NCI-H524 (cell line): ENCODE measurements around the gene CAPN15.

Experiments
- DNase-seq, 2 experiments: peaks; one replicate each; lab custom pipeline; 2025; lab: John Stamatoyannopoulos, UW

CAPN15 gene

DNA sequence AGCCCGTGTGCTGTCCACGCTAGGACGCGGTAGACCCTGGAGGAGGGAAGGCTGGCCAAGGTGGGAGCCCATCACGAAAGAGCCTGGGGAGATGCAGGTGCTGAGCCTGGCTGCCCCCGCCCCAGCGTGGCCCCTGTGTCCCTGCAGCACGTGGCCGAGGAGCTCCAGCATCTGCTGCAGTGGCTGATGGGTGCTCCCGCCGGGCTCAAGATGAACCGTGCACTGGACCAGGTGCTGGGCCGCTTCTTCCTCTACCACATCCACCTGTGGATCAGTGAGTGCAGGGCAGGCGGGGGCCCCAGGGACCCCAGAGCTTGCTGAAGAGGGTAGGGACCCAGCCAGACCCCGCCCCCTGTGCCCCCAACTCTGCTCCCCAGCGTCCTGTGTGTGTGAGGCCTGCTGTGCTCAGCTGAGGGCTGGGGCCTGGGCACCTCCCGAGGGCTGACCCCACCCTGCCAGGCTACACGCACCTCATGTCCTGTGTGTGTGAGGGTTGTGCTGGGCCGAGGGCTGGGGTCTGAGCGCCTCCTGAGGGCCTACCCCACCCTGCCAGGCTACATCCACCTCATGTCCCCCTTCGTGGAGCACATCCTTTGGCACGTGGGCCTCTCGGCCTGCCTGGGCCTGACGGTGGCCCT lies 50.8 kb downstream of the CAPN15 start:
- DNase-seq: no peak

DNA sequence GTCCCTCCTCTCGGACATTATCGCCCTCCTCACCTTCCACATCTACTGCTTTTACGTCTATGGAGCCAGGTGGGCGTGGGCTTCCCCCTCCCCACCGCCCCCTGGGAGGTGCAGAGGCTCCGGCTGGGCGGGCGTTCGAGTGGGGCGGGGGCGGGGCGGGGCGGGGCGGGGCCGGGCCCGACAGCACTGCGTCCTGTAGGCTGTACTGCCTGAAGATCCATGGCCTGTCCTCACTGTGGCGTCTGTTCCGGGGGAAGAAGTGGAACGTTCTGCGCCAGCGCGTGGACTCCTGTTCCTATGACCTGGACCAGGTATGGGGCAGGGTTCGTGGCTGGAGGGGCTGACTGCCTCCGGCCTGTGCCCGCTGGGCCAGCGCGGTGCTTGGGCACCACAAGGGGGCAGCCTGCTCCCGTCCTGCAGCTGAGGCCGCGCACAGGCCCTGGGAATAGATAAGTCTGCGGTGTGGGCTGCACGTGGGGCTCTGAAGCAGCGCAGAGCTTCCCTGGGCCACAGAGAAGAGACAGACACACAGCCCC lies 51.4 kb downstream of the CAPN15 start:
- peak; percentile 32 to 75 for DNase-seq

DNA sequence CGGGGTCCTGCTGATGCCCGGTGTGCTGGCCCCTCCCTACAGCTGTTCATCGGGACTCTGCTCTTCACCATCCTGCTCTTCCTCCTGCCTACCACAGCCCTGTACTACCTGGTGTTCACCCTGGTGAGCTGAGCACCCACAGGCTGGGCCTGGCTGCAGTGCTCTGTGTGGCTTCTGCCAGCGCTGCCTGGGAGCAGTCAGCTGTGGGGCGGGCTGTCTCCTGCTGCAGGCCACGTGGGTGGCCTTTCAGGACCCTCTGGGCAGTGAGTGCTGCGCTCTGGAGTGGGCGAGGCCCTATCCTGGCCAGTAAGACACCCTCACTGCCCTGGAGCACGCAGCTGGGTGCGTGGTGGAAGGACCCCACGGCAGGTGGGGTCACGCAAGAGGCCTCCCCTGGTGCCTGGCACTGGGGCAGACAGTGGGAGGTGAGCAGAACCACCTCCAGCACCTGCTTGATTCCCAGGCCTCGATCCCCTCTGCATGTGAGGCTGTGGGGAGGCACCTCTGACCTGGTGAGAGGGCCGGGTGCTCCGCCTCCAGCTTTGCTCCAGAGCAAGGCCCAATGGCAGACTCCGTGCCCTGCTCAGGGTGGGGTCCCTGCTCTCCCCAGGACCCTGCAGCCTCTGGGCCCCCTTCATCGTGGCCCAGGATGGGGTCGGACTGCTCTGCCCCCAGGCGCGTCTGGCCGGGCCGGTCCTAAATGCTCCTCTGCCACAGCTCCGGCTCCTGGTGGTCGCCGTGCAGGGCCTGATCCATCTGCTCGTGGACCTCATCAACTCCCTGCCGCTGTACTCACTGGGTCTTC lies 52.8 kb downstream of the CAPN15 start:
- no peak for DNase-seq

DNA sequence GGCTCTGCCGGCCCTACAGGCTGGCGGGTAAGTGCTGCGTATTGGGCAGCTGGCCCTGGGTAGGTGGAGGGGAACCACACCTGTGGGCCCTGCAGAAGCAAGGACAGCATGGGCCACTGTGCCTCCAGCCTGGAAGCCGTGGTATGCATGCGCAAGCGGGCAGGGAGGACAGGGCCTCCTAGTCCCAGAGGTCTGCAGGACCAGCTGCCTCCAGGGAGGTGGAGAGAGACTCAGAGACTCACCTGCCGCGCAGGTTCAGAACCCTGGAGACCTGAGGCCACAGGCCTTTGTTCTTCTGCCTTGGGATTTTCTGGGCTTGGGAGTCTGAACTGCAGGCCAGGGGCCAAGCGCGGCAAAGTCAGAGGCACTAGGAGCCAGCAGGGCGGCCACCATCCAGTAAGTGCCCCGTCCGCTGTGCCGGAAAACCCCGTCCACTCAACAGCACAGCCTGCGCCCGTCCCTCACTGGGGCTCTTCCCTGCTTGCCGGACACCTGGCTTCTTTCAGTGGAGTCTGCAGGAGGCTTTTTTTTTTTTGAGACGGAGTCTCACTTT lies 53.5 kb downstream of the CAPN15 start:
- DNase-seq: no peak

GRCh38 chr16:582218-582613 lies 54.7 kb downstream of the CAPN15 start:
- no peak for DNase-seq

DNA sequence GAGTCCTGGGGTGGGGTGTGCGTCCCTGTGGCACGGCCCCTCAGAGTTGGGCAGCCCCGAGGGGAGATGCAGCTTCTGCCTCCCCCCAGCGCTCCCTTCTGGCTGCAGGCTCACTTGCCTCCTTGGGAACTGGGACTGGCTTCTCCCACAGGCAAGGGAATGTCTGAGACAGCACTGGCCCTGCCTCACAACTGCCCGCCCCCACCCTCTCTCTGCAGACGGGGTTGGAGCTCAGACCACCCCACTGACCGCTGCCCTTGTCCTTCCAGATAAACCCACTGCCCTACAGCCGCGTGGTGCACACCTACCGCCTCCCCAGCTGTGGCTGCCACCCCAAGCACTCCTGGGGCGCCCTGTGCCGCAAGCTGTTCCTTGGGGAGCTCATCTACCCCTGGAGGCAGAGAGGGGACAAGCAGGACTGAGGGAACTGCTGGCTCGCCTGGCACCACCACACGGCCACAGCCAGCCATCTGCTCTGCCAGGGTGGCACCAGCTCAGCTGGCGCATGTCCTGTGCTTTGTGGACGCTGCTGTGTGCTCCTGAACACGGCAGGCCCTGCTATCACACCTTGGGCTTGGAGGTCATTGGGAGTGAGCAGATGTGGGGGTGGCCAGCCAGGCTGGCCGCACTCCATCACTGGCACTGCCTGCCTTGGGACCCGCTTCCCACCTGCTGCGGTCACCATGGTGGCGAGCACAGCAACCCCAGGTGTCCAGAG lies 55.3 kb downstream of the CAPN15 start:
- DNase-seq: no peak

- no peak for DNase-seq
Measured at GRCh38 chr16:583470-583814, 55.9 kb downstream of the CAPN15 start.

- no peak for DNase-seq
Measured at GRCh38 chr16:583815-584591, 56.5 kb downstream of the CAPN15 start.

GRCh38 chr16:585351-585750 lies 57.8 kb downstream of the CAPN15 start:
- no peak for DNase-seq

GRCh38 chr16:586047-586644 lies 58.6 kb downstream of the CAPN15 start:
- no peak for DNase-seq

DNA sequence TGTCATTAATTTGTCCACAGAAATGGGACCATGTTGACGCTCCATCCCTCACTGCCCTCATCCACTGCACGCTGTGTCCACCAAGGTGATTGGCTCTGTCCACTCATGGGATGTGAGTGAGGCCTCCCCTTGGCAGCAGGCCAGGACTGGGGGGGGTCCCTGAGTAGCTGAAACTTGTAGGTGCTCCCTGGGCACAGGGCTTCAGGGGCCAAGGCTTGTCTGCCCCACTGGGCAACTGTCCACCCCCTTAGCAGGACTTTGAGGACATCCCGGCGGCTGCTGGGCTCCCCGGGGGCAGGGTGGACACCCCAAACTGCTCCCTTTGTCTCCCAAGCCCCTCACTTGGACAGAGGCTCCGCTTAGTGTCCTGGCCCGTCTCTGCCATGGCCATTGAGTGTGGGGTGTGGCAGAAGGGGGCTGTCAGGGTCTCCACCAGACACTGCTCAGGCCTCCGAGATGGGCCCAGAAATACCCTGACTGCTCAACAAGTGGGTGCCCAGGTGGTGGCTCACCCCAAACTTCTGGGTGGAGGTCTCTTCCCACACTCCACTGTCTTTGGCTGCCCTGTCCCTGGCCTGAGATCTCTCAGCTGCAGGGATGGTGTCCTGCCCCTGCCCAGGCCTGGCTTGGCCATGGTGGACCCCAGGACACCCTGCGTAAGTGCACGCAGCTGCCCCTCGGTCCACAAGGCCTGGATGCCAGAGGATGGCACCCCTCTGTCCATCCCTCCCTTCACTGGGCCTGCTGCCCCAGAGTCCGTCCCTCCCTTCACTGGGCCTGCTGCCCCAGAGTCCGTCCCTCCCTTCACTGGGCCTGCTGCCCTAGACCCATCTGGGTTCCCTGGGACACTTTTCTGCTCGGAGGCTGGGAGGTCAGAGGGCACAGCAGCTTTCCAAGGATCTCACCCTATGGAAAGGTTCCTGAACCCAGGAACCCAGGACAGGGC lies 59.4 kb downstream of the CAPN15 start:
- no peak for DNase-seq

DNA sequence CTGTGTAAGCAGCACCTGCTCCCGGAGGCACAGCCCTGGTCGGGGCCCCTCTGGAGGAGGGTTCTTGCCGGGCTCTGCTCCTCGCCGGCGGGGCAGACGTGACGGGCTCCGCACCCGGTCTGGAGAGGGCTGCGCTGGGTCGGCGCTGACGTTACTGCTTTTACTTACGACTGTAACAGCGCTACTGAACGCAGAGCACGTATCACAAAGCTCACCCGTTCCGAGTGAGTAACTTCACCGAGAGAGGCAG lies 61.1 kb downstream of the CAPN15 start:
- DNase-seq: peak in 1 of 2 experiments; percentile 45

GRCh38 chr16:588889-589657 lies 61.6 kb downstream of the CAPN15 start:
- DNase-seq: peak; percentile 94 to 96

GRCh38 chr16:589658-590187 lies 62.2 kb downstream of the CAPN15 start, which contains the start of gene RAB40C:
Gene RAB40C, plus strand, starts transcription at chr16:590066. Its CDS starts 226 bp downstream, at chr16:590292.
- DNase-seq: peak; percentile 97

- no peak for DNase-seq
Measured at GRCh38 chr16:590188-590814, 62.8 kb downstream of the CAPN15 start.

DNA sequence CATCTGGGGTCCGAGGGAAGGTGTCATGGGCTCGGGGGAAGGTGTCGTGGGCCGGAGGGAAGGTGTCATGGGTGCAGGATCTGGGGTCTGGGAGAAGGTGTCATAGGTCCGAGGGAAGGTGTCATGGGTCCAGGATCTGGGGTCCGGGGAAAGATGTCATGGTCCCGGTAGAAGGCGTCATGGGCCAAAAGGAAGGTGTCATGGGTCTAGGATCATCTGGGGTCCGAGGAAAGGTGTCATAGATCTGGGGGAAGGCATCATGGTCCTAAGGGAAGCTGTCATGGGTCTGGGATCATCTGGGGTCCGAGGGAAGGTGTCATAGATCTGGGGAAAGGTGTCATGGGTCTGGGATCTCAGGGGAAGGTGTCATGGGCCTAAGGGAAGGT lies 63.3 kb downstream of the CAPN15 start:
- DNase-seq: no peak

DNA sequence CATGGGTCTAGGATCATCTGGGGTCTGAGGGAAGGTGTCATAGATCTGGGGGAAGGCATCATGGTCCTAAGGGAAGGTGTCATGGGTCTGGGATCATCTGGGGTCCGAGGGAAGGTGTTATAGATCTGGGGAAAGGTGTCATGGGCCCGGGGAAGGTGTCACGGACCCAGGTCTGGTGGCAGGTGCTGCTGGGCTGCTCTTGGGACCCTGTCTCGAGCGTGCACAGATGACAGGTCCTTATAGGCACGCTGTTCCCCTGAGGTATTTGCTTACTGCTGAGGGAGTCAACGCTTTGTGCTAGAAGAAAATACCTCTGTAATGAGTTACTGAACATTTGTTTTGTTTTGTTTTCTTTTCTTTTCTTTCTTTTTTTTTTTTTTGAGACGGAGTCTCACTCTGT lies 63.7 kb downstream of the CAPN15 start:
- DNase-seq: no peak

DNA sequence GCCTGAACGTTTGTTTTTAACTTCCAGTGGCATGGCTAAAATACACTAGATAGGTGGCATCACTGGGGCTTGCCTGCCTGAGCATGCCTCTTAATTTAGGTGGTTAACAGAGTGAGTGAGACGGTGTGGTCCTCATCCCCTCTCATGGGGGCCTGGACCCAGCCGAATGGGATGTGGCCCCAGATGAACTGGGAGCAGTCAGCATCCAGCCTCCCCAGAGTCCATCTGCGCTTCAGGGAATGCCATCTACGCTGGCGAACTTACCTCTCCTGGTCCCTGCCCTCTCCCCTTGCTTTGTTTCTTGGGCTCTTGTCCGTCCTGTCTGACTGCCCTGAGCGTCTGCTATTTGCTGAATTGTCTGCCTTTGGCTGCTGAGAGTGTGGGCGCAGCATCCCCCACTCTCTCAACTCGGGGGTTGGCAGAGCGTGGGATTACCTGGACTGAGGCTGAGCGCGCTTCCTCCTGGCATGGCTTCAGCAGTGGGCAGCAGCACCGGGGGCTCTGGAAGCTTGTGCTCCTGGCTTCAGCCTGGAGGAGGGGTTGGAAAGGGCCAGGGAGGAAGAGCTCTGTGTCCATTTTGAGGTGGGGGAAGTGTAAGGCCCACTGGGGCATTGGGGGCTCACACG lies 64.5 kb downstream of the CAPN15 start:
- DNase-seq: no peak
